HEK293 (cell line): ENCODE measurements around the gene TBC1D3D.
"Not testable (repeated sequence)": the region's sequence is repeated elsewhere in the genome, so short reads cannot be mapped to it uniquely, and the experiment has no call there.

Experiments used
- CTCF ChIA-PET: fragments of 350-600 bp; formaldehyde crosslinking; extraction: SDS; loops from one replicate; lab custom pipeline; 2021; ENCODE audit warnings: antibody characterized with exemption; lab: Yijun Ruan, JAX
- POLR2A ChIA-PET: fragments of 300-600 bp; formaldehyde crosslinking; extraction: SDS; loops from one replicate; lab custom pipeline; 2020; ENCODE audit warnings: antibody characterized with exemption, inconsistent platforms; lab: Yijun Ruan, JAX
- H3K27ac ChIP-seq: fragments of 200-500 bp; sonication (Bioruptor generic); 2 replicates; pipeline ENCODE4 v1.5.1; 2014; ENCODE audit warnings: low read depth, low read length, control low read depth, inconsistent platforms; ENCODE audit errors: extremely low read depth
- H3K36me3 ChIP-seq, 2 experiments: fragments of 200-500 bp in 1 of 2; sonication (Bioruptor generic) in 1 of 2; 1 replicate in 1 of 2; 2 replicates in 1 of 2; pipeline ENCODE4 v1.5.1; 2014 to 2017; ENCODE audit warnings: inconsistent platforms in 2 of 2, low read length in 2 of 2; ENCODE audit not compliant: control insufficient read depth in 2 of 2, insufficient read depth in 1 of 2
- H3K4me1 ChIP-seq: fragments of 200-500 bp; sonication (Bioruptor generic); 2 replicates; pipeline ENCODE4 v1.5.1; 2014; ENCODE audit warnings: mild to moderate bottlenecking, low read length, inconsistent platforms; ENCODE audit not compliant: control insufficient read depth, insufficient read depth
- H3K4me3 ChIP-seq: 2 replicates; pipeline ENCODE4 v1.5.1; 2011; ENCODE audit warnings: low read depth, mild to moderate bottlenecking, control low read depth, low read length, moderate library complexity
- H3K9me3 ChIP-seq: fragments of 200-500 bp; sonication (Bioruptor generic); 2 replicates; pipeline ENCODE4 v1.5.1; 2014; ENCODE audit warnings: low read depth, low read length, inconsistent platforms; ENCODE audit not compliant: control insufficient read depth, insufficient read depth

The TBC1D3D gene

GRCh38 chr17:38003676-38004075 is at the start of gene TBC1D3D:
Gene TBC1D3D (plus strand): TSS chr17:38003976. CDS start chr17:38005561, 1,585 bp downstream.
- H3K4me1 ChIP-seq, H3K9me3 ChIP-seq, H3K4me3 ChIP-seq, H3K36me3 ChIP-seq, H3K27ac ChIP-seq, CTCF ChIA-PET, POLR2A ChIA-PET: not testable (repeated sequence)

GRCh38 chr17:37988960-37989359 is 14.8 kb upstream of the TBC1D3D start, which contains the start of gene TBC1D3L:
Gene TBC1D3L (minus strand): TSS chr17:37989060. CDS start chr17:37987520, 1,540 bp downstream.
- POLR2A ChIA-PET, H3K4me1 ChIP-seq, H3K27ac ChIP-seq, H3K36me3 ChIP-seq, H3K9me3 ChIP-seq, H3K4me3 ChIP-seq, CTCF ChIA-PET: not testable (repeated sequence)
